Liver (tissue), 9 donors: ENCODE results near the gene NAT9. TPM values are rescaled to one million over a fixed set of nuclear protein-coding genes. Genes with fewer than 3 reads are reported as not detected.

ENCODE experiments used
- DNase-seq: peaks from one replicate; pipeline ENCODE4 v3.0.0-alpha.2; 2017; ENCODE audit warnings: low spot score
- H3K27ac ChIP-seq, 2 donors: one replicate each; pipeline ENCODE4 v1.7.0; 2013; ENCODE audit warnings: inconsistent platforms in 2 of 2, low read length in 2 of 2, control low read depth in 1 of 2, low read depth in 1 of 2, mild to moderate bottlenecking in 1 of 2
- H3K27me3 ChIP-seq, 4 donors: one replicate each; pipeline versions ENCODE4 v1.6.1 to v1.7.0; 2013; ENCODE audit warnings: low read length in 3 of 4, inconsistent platforms in 1 of 4, mild to moderate bottlenecking in 1 of 4, moderate library complexity in 1 of 4; ENCODE audit not compliant: control insufficient read depth in 4 of 4, insufficient read depth in 4 of 4
- H3K36me3 ChIP-seq, 4 donors: one replicate each; pipeline versions ENCODE4 v1.6.1 to v1.7.0; 2013; ENCODE audit warnings: low read length in 3 of 4, mild to moderate bottlenecking in 3 of 4, low read depth in 1 of 4, moderate library complexity in 1 of 4; ENCODE audit not compliant: control insufficient read depth in 4 of 4, insufficient read depth in 3 of 4
- H3K4me1 ChIP-seq, 4 donors: one replicate each; pipeline versions ENCODE4 v1.6.1 to v1.7.0; 2013; ENCODE audit warnings: low read length in 3 of 4, mild to moderate bottlenecking in 3 of 4, moderate library complexity in 1 of 4; ENCODE audit not compliant: control insufficient read depth in 4 of 4, insufficient read depth in 4 of 4
- H3K4me3 ChIP-seq, 3 donors: one replicate each; pipeline versions ENCODE4 v1.6.1 to v1.7.0; 2013; ENCODE audit warnings: low read length in 3 of 3, control low read depth in 1 of 3, low read depth in 1 of 3, mild to moderate bottlenecking in 1 of 3
- H3K9ac ChIP-seq, 2 donors: one replicate each; pipeline ENCODE4 v1.7.0; 2013; ENCODE audit warnings: low read length in 2 of 2, mild to moderate bottlenecking in 2 of 2, moderate library complexity in 2 of 2, control low read depth in 1 of 2, low read depth in 1 of 2
- H3K9me3 ChIP-seq, 4 donors: one replicate each; pipeline versions ENCODE4 v1.6.1 to v1.7.0; 2013; ENCODE audit warnings: low read length in 3 of 4; ENCODE audit not compliant: control insufficient read depth in 4 of 4
- EGR1 ChIP-seq, 2 donors: IDR thresholded peaks; 2 replicates each; pipeline ENCODE4 v1.6.1; 2016 to 2018; ENCODE audit warnings: antibody characterized with exemption in 2 of 2, low read depth in 2 of 2
- FOXA1 ChIP-seq: IDR thresholded peaks from 2 replicates; pipeline ENCODE4 v1.6.1; 2016; ENCODE audit warnings: antibody characterized with exemption
- FOXA2 ChIP-seq: IDR thresholded peaks from 2 replicates; pipeline ENCODE4 v1.6.1; 2016; ENCODE audit warnings: antibody characterized with exemption
- HNF4A ChIP-seq, 2 donors: conservative IDR thresholded peaks; 2 replicates each; pipeline ENCODE4 v1.6.1; 2016; ENCODE audit warnings: antibody characterized with exemption in 2 of 2, mild to moderate bottlenecking in 2 of 2
- HNF4G ChIP-seq: IDR thresholded peaks from 2 replicates; pipeline ENCODE4 v1.6.1; 2016; ENCODE audit warnings: antibody characterized with exemption
- JUND ChIP-seq, 2 donors: IDR thresholded peaks; 2 replicates each; pipeline ENCODE4 v1.6.1; 2016; ENCODE audit warnings: antibody characterized with exemption in 2 of 2
- NR2F2 ChIP-seq: IDR thresholded peaks from 2 replicates; pipeline ENCODE4 v1.6.1; 2016; ENCODE audit warnings: antibody characterized with exemption
- RAD21 ChIP-seq, 2 donors: IDR thresholded peaks; 2 replicates each; pipeline ENCODE4 v1.6.1; 2016; ENCODE audit warnings: antibody characterized with exemption in 2 of 2, mild to moderate bottlenecking in 2 of 2
- RXRA ChIP-seq, 2 donors: IDR thresholded peaks; 2 replicates each; pipeline ENCODE4 v1.6.1; 2017 to 2018; ENCODE audit warnings: antibody characterized with exemption in 2 of 2, mild to moderate bottlenecking in 1 of 2
- SP1 ChIP-seq: IDR thresholded peaks from 2 replicates; pipeline ENCODE4 v1.6.1; 2018; ENCODE audit warnings: antibody characterized with exemption, mild to moderate bottlenecking
- TAF1 ChIP-seq: conservative IDR thresholded peaks from 2 replicates; pipeline ENCODE4 v1.6.1; 2016; ENCODE audit warnings: antibody characterized with exemption, mild to moderate bottlenecking
- YY1 ChIP-seq: IDR thresholded peaks from 2 replicates; pipeline ENCODE4 v1.6.1; 2016; ENCODE audit warnings: antibody characterized with exemption, mild to moderate bottlenecking
- WGBS: extraction: QIAGEN DNeasy Blood & Tissue Kit; methylation state at CpG from one replicate; pipeline ENCODE4 v1.1.7; 2013; 5-methylcytosine and 5-hydroxymethylcytosine counted together
- polyA plus RNA-seq, 2 donors: library from polyadenylated mRNA; stranded (reverse) in 1 of 2; unstranded in 1 of 2; fragments of 200-250 nt in 1 of 2; fragments of >200 nt in 1 of 2; fragmentation: Nextera tagmentation in 1 of 2; extraction: Ambion mirVana in 1 of 2; gene quantifications; one replicate each; pipeline versions ENCODE4 v1.2.1 to v1.2.3, GENCODE V29; 2013 to 2015
- total RNA-seq, 2 donors: library from RNA; depleted of rRNA; stranded (reverse); fragments of >200 nt; gene quantifications; one replicate each; pipeline ENCODE4 v1.2.3, GENCODE V29; 2014
- TF ChIP-seq, protein P1 (sequence below): IDR thresholded peaks from 2 replicates; pipeline ENCODE4 v1.6.1; 2016; ENCODE audit warnings: antibody characterized with exemption
- TF ChIP-seq, protein P2 (sequence below): IDR thresholded peaks from 2 replicates; pipeline ENCODE4 v1.6.1; 2016; ENCODE audit warnings: antibody characterized with exemption, mild to moderate bottlenecking
- TF ChIP-seq, protein P3 (sequence below): IDR thresholded peaks from 2 replicates; pipeline ENCODE4 v1.6.1; 2016; ENCODE audit warnings: antibody characterized with exemption
- TF ChIP-seq, protein P4 (sequence below): IDR thresholded peaks from 2 replicates; pipeline ENCODE4 v1.6.1; 2016; ENCODE audit warnings: antibody characterized with exemption
- TF ChIP-seq, protein P5 (sequence below): fragments of 150-350 bp; IDR thresholded peaks from 2 replicates; pipeline ENCODE4 v1.5.1; 2017; ENCODE audit warnings: improper control_type of control experiment, low read depth, low read length; ENCODE audit not compliant: missing input control
- donor health status: healthy.
- donor health status: healthy.
- donor health status: healthy.
- donor health status: healthy.
- donor health status: healthy.

The NAT9 gene
- total and polyA plus RNA-seq, 4 donors: 8.1 to 25.5 (median 17.1) TPM

DNA sequence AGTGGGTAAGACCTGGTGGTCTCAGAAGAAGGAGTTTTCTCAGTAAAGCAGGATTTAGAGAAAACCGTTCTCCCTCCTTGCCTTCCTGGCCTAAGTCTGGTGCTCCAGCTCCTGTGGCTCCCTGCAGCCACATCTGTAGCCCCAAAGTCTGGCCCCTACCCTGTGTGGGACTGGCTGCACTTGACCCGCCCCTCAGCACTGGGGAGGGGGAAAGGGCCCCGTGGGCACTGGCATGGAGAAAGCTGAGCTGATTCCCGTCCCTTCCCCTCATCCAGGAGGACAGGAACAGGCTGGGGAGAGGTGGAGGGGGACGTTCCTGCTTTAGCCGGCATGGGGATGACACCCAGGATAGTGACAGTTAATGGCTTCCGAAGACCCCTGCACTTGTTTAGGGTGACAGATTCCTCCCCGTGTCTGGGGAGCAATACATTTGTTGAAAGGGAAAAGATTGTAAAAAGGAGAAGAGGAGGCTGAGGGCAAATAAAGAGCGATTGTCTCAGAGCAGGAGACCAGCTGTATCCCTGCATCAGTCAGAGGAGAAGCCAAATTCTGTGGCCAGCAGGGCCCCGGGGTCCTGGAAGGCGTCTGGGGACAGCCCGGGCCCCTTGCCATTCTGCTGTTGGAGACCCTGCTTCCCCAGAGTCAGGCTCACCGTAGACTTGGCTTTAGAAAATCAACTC lies 45.6 kb upstream of the NAT9 start:
- TF ChIP-seq HNF4G (no peak), RAD21 (IDR thresholded peaks at IDR 0.05) (no peak), JUND (IDR thresholded peaks at IDR 0.05) (no peak), NR2F2 (no peak), RXRA (IDR thresholded peaks at IDR 0.05) (no peak), TAF1 (no peak), FOXA1 (no peak), EGR1 (IDR thresholded peaks at IDR 0.05; ENCODE audit: low read depth in 2 of 2) (no peak), YY1 (no peak)
- TF ChIP-seq, protein P1, sequence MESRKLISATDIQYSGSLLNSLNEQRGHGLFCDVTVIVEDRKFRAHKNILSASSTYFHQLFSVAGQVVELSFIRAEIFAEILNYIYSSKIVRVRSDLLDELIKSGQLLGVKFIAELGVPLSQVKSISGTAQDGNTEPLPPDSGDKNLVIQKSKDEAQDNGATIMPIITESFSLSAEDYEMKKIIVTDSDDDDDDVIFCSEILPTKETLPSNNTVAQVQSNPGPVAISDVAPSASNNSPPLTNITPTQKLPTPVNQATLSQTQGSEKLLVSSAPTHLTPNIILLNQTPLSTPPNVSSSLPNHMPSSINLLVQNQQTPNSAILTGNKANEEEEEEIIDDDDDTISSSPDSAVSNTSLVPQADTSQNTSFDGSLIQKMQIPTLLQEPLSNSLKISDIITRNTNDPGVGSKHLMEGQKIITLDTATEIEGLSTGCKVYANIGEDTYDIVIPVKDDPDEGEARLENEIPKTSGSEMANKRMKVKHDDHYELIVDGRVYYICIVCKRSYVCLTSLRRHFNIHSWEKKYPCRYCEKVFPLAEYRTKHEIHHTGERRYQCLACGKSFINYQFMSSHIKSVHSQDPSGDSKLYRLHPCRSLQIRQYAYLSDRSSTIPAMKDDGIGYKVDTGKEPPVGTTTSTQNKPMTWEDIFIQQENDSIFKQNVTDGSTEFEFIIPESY: no peak
- TF ChIP-seq, protein P2, sequence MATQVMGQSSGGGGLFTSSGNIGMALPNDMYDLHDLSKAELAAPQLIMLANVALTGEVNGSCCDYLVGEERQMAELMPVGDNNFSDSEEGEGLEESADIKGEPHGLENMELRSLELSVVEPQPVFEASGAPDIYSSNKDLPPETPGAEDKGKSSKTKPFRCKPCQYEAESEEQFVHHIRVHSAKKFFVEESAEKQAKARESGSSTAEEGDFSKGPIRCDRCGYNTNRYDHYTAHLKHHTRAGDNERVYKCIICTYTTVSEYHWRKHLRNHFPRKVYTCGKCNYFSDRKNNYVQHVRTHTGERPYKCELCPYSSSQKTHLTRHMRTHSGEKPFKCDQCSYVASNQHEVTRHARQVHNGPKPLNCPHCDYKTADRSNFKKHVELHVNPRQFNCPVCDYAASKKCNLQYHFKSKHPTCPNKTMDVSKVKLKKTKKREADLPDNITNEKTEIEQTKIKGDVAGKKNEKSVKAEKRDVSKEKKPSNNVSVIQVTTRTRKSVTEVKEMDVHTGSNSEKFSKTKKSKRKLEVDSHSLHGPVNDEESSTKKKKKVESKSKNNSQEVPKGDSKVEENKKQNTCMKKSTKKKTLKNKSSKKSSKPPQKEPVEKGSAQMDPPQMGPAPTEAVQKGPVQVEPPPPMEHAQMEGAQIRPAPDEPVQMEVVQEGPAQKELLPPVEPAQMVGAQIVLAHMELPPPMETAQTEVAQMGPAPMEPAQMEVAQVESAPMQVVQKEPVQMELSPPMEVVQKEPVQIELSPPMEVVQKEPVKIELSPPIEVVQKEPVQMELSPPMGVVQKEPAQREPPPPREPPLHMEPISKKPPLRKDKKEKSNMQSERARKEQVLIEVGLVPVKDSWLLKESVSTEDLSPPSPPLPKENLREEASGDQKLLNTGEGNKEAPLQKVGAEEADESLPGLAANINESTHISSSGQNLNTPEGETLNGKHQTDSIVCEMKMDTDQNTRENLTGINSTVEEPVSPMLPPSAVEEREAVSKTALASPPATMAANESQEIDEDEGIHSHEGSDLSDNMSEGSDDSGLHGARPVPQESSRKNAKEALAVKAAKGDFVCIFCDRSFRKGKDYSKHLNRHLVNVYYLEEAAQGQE: no peak
- Histone ChIP-seq H3K4me3 (no peak overlapping the region), H3K9me3 (no peaks in the 10 kb centered on the region), H3K27me3 (no peaks in the 10 kb centered on the region), H3K4me1 (no peaks in the 10 kb centered on the region), H3K27ac (no peak overlapping the region), H3K9ac (no peak overlapping the region), H3K36me3 (peaks cover 0 to 8% (median 3%) of the 10 kb centered on the region in 4 donors)
- WGBS: 94% methylated on average over 13 of the region's 13 CpGs
- DNase-seq: no peak

DNA sequence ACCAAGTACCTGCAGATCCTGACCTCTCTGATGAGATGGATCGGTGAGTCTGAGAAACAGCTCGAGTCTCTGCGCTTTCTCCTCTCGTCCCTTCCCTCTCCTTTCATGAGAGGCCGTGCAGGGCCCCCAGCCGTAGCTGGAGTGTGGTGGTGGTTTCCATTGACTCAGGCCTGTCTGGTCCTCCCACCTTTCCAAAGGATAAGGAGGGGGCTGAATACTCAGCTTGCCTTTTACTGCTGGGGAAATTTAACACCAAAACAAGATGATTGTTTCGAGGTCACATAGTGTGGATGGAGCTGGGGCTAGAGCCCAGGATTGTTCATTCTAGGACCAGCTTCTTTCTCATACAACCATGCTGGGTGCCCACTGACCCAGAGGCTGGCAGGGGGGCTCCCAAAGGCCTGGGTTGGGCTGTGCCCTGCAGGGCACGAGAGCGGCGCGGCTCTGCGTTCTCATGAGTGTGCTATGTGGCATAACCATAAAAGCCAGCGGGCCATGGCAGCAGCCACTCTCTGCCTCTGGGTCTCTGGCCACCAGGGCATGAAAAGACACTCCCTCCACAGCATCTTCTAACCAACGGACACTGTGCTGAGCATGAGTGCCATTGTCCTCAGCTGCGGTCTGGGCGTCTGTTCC lies 43.8 kb upstream of the NAT9 start:
- Histone ChIP-seq H3K27ac (no peak overlapping the region), H3K27me3 (no peaks in the 10 kb centered on the region), H3K4me1 (no peaks in the 10 kb centered on the region), H3K9me3 (no peaks in the 10 kb centered on the region), H3K36me3 (peaks cover 0 to 5% (median 3%) of the 10 kb centered on the region in 4 donors), H3K9ac (no peak overlapping the region), H3K4me3 (no peak overlapping the region)
- no peak for DNase-seq
- 97% methylated on average over 16 of the region's 16 CpGs for WGBS
- no peak for TF ChIP-seq TAF1
- no peak for TF ChIP-seq FOXA1
- TF ChIP-seq, protein P3, sequence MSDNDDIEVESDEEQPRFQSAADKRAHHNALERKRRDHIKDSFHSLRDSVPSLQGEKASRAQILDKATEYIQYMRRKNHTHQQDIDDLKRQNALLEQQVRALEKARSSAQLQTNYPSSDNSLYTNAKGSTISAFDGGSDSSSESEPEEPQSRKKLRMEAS: no peak
- TF ChIP-seq YY1: no peak
- no peak for TF ChIP-seq SP1
- TF ChIP-seq, protein P1: no peak
- TF ChIP-seq NR2F2: no peak
- no peak for TF ChIP-seq HNF4A (conservative IDR thresholded peaks at IDR 0.05)
- no peak for TF ChIP-seq FOXA2
- TF ChIP-seq, protein P2: no peak
- TF ChIP-seq RXRA (IDR thresholded peaks at IDR 0.05): no peak
- TF ChIP-seq EGR1 (IDR thresholded peaks at IDR 0.05; ENCODE audit: low read depth in 2 of 2): no peak
- TF ChIP-seq, protein P4, sequence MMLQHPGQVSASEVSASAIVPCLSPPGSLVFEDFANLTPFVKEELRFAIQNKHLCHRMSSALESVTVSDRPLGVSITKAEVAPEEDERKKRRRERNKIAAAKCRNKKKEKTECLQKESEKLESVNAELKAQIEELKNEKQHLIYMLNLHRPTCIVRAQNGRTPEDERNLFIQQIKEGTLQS: no peak
- no peak for TF ChIP-seq HNF4G
- TF ChIP-seq, protein P5, sequence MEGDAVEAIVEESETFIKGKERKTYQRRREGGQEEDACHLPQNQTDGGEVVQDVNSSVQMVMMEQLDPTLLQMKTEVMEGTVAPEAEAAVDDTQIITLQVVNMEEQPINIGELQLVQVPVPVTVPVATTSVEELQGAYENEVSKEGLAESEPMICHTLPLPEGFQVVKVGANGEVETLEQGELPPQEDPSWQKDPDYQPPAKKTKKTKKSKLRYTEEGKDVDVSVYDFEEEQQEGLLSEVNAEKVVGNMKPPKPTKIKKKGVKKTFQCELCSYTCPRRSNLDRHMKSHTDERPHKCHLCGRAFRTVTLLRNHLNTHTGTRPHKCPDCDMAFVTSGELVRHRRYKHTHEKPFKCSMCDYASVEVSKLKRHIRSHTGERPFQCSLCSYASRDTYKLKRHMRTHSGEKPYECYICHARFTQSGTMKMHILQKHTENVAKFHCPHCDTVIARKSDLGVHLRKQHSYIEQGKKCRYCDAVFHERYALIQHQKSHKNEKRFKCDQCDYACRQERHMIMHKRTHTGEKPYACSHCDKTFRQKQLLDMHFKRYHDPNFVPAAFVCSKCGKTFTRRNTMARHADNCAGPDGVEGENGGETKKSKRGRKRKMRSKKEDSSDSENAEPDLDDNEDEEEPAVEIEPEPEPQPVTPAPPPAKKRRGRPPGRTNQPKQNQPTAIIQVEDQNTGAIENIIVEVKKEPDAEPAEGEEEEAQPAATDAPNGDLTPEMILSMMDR: no peak
